HG03159 (cell line): ENCODE data around the gene U2AF2.

Experiments
- ATAC-seq: cut with Tn5 transposase; IDR thresholded peaks from one replicate; pipeline ENCODE4 v1.9.1; 2021; ENCODE audit warnings: mild to moderate bottlenecking, moderate library complexity; ENCODE audit not compliant: unreplicated experiment

Gene U2AF2

GRCh38 chr19:55654323-55654867 lies 440 bp upstream of the U2AF2 start:
- ATAC-seq: peak; percentile 64

GRCh38 chr19:55655648-55656040 lies 809 bp downstream of the U2AF2 start:
- no peak for ATAC-seq

- ATAC-seq: no peak
Observed at GRCh38 chr19:55656552-55656951, 1.7 kb downstream of the U2AF2 start.

- ATAC-seq: no peak
Observed at GRCh38 chr19:55656988-55657747, 2.3 kb downstream of the U2AF2 start.

- ATAC-seq: no peak
Observed at GRCh38 chr19:55658846-55659459, 4.1 kb downstream of the U2AF2 start.

GRCh38 chr19:55659822-55660221 lies 5.0 kb downstream of the U2AF2 start:
- no peak for ATAC-seq

GRCh38 chr19:55660404-55660803 lies 5.6 kb downstream of the U2AF2 start:
- ATAC-seq: no peak

GRCh38 chr19:55660991-55661390 lies 6.2 kb downstream of the U2AF2 start:
- ATAC-seq: no peak

- no peak for ATAC-seq
Observed at GRCh38 chr19:55661826-55662225, 7.0 kb downstream of the U2AF2 start.

GRCh38 chr19:55663846-55664536 lies 9.2 kb downstream of the U2AF2 start:
- ATAC-seq: no peak

GRCh38 chr19:55666343-55667005 lies 11.6 kb downstream of the U2AF2 start:
- ATAC-seq: no peak

GRCh38 chr19:55667006-55667381 lies 12.2 kb downstream of the U2AF2 start:
- no peak for ATAC-seq

- ATAC-seq: no peak
Observed at GRCh38 chr19:55667511-55667910, 12.7 kb downstream of the U2AF2 start.

- ATAC-seq: no peak
Observed at GRCh38 chr19:55667958-55668357, 13.1 kb downstream of the U2AF2 start.

GRCh38 chr19:55668603-55669348 lies 13.9 kb downstream of the U2AF2 start:
- ATAC-seq: no peak

GRCh38 chr19:55669418-55670279 lies 14.8 kb downstream of the U2AF2 start:
- no peak for ATAC-seq

GRCh38 chr19:55670280-55671053 lies 15.6 kb downstream of the U2AF2 start:
- no peak for ATAC-seq

GRCh38 chr19:55671054-55671378 lies 16.2 kb downstream of the U2AF2 start:
- ATAC-seq: no peak

GRCh38 chr19:55672418-55672817 lies 17.6 kb downstream of the U2AF2 start:
- ATAC-seq: no peak
